Putamen (tissue), 1 donor: ENCODE results near the gene POLRMT.
"Not testable (repeated sequence)": the region's sequence is repeated elsewhere in the genome, so short reads cannot be mapped to it uniquely, and the experiment has no call there.

Source experiments
- DNase-seq: peaks from one replicate; pipeline ENCODE4 v3.0.0-alpha.2; 2016; ENCODE audit warnings: low spot score

Gene POLRMT

GRCh38 chr19:647566-648284 is 14.4 kb upstream of the POLRMT start:
- DNase-seq, result no peak

- no peak for DNase-seq
Observed at GRCh38 chr19:646779-647565, 13.6 kb upstream of the POLRMT start.

GRCh38 chr19:645912-646778 is 12.8 kb upstream of the POLRMT start:
- DNase-seq, result no peak

- DNase-seq, result no peak
Observed at GRCh38 chr19:644789-645188, 11.5 kb upstream of the POLRMT start.

- DNase-seq, result no peak
Observed at GRCh38 chr19:644363-644762, 11.0 kb upstream of the POLRMT start.

- no peak for DNase-seq
Observed at GRCh38 chr19:643736-644135, 10.4 kb upstream of the POLRMT start.

- no peak for DNase-seq
Observed at GRCh38 chr19:642767-643727, 9.7 kb upstream of the POLRMT start.

GRCh38 chr19:641702-642101 is 8.4 kb upstream of the POLRMT start:
- DNase-seq, result no peak

GRCh38 chr19:640606-641189 is 7.4 kb upstream of the POLRMT start:
- DNase-seq, result no peak

GRCh38 chr19:640161-640558 is 6.8 kb upstream of the POLRMT start:
- no peak for DNase-seq

- peak; percentile 87 for DNase-seq
Observed at GRCh38 chr19:639253-640160, 6.2 kb upstream of the POLRMT start, which contains the start of gene FGF22. Gene FGF22 (plus strand): TSS chr19:639879. CDS start chr19:639926, 47 bp downstream.

GRCh38 chr19:638906-639252 is 5.5 kb upstream of the POLRMT start:
- no peak for DNase-seq

GRCh38 chr19:634975-635652 is 1.8 kb upstream of the POLRMT start:
- DNase-seq, result no peak

- no peak for DNase-seq
Observed at GRCh38 chr19:633786-634639, 676 bp upstream of the POLRMT start.

- DNase-seq, result no peak
Observed at GRCh38 chr19:632579-633067, 714 bp downstream of the POLRMT start.

GRCh38 chr19:629961-630714 is 3.2 kb downstream of the POLRMT start:
- DNase-seq, result no peak

- not testable (repeated sequence) for DNase-seq
Observed at GRCh38 chr19:629515-629914, 3.8 kb downstream of the POLRMT start.
